Spleen (tissue), 11 donors: ENCODE data around the gene ASPG. TPM values are rescaled to one million over a fixed set of nuclear protein-coding genes. Genes with fewer than 3 reads are reported as not detected.

ENCODE experiments used
- DNase-seq: peaks from one replicate; pipeline ENCODE4 v3.0.0-alpha.2; 2020
- H3K27ac ChIP-seq, 8 donors: fragments of 200-600 bp; sonication (generic) in 7 of 8; 1 replicate in 4 of 8; 2 replicates in 4 of 8; pipeline versions ENCODE4 v1.5.0 to v1.8.0; 2016 to 2021; ENCODE audit warnings: inconsistent platforms in 4 of 8, mild to moderate bottlenecking in 4 of 8, moderate library complexity in 1 of 8
- H3K27me3 ChIP-seq, 7 donors: fragments of 200-600 bp; sonication (generic) in 6 of 7; replicated peaks in 1 of 7; 1 replicate in 4 of 7; 2 replicates in 3 of 7; pipeline versions ENCODE4 v1.5.0 to v1.8.0; 2016 to 2021; ENCODE audit warnings: inconsistent platforms in 3 of 7, mild to moderate bottlenecking in 1 of 7
- H3K36me3 ChIP-seq, 6 donors: fragments of 200-600 bp; sonication (generic) in 5 of 6; 1 replicate in 4 of 6; 2 replicates in 2 of 6; pipeline versions ENCODE4 v1.5.0 to v1.8.0; 2016 to 2021; ENCODE audit warnings: inconsistent platforms in 2 of 6
- H3K4me1 ChIP-seq, 6 donors: fragments of 200-600 bp; sonication (generic) in 5 of 6; 1 replicate in 3 of 6; 2 replicates in 3 of 6; pipeline versions ENCODE4 v1.5.0 to v1.8.0; 2016 to 2021; ENCODE audit warnings: inconsistent platforms in 3 of 6
- H3K4me3 ChIP-seq, 8 donors: fragments of 200-600 bp; sonication (generic) in 7 of 8; 1 replicate in 4 of 8; 2 replicates in 4 of 8; pipeline versions ENCODE4 v1.5.0 to v1.8.0; 2016 to 2021; ENCODE audit warnings: inconsistent platforms in 4 of 8, mild to moderate bottlenecking in 4 of 8, moderate library complexity in 2 of 8
- H3K9me3 ChIP-seq, 8 donors: fragments of 200-600 bp; sonication (generic) in 7 of 8; 1 replicate in 4 of 8; 2 replicates in 4 of 8; pipeline versions ENCODE4 v1.5.0 to v1.8.0; 2016 to 2021; ENCODE audit warnings: inconsistent platforms in 4 of 8
- CTCF ChIP-seq, 11 experiments: fragments of 200-600 bp in 7 of 11; fragments of 450-650 bp in 4 of 11; sonication (generic) in 4 of 11; IDR thresholded peaks in 8 of 11; conservative IDR thresholded peaks in 3 of 11; 1 replicate in 7 of 11; 2 replicates in 4 of 11; pipeline versions ENCODE4 v1.4.0 to v1.8.0; 2016 to 2021; ENCODE audit warnings: antibody characterized with exemption in 11 of 11, inconsistent platforms in 4 of 11, mild to moderate bottlenecking in 1 of 11
- POLR2A ChIP-seq, 3 donors: fragments of 450-650 bp; IDR thresholded peaks; one replicate each; pipeline ENCODE4 v1.5.1; 2017; ENCODE audit warnings: antibody characterized with exemption in 3 of 3, mild to moderate bottlenecking in 1 of 3
- POLR2AphosphoS5 ChIP-seq, 3 donors: sonication (generic); formaldehyde crosslinking; IDR thresholded peaks; one replicate each; pipeline ENCODE4 v1.5.1; 2017; ENCODE audit warnings: antibody characterized with exemption in 3 of 3
- WGBS, 5 donors: extraction: QIAGEN DNeasy Blood & Tissue Kit in 3 of 5; methylation state at CpG; one replicate each; pipeline versions ENCODE4 v1.1.5 to v1.1.7; 2013 to 2018; 5-methylcytosine and 5-hydroxymethylcytosine counted together
- intact Hi-C: fragments of 100-400 bp; cut with DNase I; formaldehyde crosslinking; loops from one replicate; pipeline ENCODE4 v1.15.0; 2023; ENCODE audit warnings: low total_unique reads
- polyA plus RNA-seq, 3 donors: library from polyadenylated mRNA; stranded (reverse); fragments of 200-250 nt; gene quantifications; one replicate each; pipeline ENCODE4 v1.2.1, GENCODE V29; 2013
- total RNA-seq, 7 donors: library from RNA; depleted of rRNA in 3 of 7; stranded (reverse); fragments of >200 nt in 3 of 7; fragmentation: NEBNext Ultra II Directional in 4 of 7; extraction: Animal tissue kit (Norgen Biotek cat#: 25700) in 4 of 7; gene quantifications; one replicate each; pipeline versions ENCODE4 v1.1.0 to v1.2.1, GENCODE V29; 2016 to 2021
- donor health status: healthy with polysubstance abuse.
- donor health status: DM: no; HTN: no; CAD: no; lungs with moderate emphysema.
- donor health status: DM: no; HTN: no; CAD: no.
- donor health status: Bipolar disorder and iron deficiency.
- donor health status: healthy.
- donor health status: DM: no; HTN: no; CAD: no.
- donor health status: DM: yes; HTN: yes; CAD: no.

ASPG gene
- total and polyA plus RNA-seq, 10 donors = 0.05 to 0.67 (median 0.26) TPM; not detected in 3

DNA sequence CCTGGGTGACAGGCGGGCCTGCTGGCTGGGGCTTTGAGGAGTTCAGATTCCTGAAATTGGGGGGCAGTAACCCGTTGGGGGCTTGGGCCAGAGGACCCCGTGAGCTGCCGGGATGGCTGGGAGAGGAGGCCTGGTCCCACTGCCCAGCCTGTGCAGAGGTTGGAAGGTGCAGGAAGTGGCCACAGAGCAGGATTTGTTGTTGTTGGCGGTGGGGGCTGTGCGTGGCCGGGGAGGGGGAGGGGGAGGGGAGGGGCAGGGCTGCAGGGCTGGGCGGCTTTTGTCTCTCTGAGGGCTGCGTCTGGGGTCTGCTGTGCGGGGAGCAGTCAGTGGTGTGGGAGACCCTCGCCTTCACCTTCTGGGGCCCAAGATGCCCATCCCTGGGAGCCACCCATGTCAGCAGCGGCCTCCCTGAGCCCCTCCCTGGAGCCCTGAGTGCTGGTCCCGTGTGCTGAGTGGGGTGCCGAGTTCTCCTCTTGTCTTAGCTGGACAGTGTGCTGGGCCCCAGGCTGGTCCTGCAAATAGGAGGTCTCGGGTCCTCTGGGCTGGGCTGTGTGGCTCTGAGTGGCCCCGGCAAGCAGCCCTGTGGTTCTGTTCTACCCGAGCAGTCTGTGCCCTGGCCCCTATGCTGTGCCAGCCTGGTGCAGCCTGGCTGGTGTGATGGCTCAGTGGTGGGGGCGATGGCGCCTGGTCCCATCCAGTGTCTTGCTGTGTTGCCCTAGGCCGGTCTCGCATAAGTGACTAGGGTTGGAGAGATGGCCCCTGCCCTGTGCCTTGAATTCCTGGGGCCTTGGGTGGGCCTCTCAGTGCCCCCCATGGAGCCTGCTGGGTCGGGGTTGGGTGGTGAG is 63.2 kb downstream of the ASPG start:
- peaks cover 0 to 65% (median 33%) of the 10 kb centered on the region in 6 donors for H3K4me1 ChIP-seq
- peaks cover 0 to 39% (median 0%) of the 10 kb centered on the region in 7 donors for H3K27me3 ChIP-seq
- intact Hi-C loops = no loop called here
- no peak for TF ChIP-seq POLR2AphosphoS5 (IDR thresholded peaks at IDR 0.05)
- no peak for TF ChIP-seq CTCF (IDR thresholded peaks at IDR 0.05 in 8 of 11, conservative IDR thresholded peaks at IDR 0.05 in 3 of 11)
- no peak for TF ChIP-seq POLR2A (IDR thresholded peaks at IDR 0.05)
- peak overlapping the region in 1 of 8 donors; percentile 26 for H3K27ac ChIP-seq
- peaks cover 0 to 13% (median 0%) of the 10 kb centered on the region in 6 donors for H3K36me3 ChIP-seq
- peak; percentile 65 for DNase-seq
- H3K4me3 ChIP-seq = no peak overlapping the region
- H3K9me3 ChIP-seq = no peaks in the 10 kb centered on the region
- WGBS, 5 donors = 70 to 80% (median 76%) methylated on average over 12 to 22 of the region's 22 CpGs

- DNase-seq = no peak
- 67 to 88% (median 83%) methylated on average over 3 to 11 of the region's 11 CpGs; no CpG with 5 or more reads in 1 of the 5 donors for WGBS, 5 donors
- Histone ChIP-seq H3K27ac (peak overlapping the region in 2 of 8 donors; percentile 26 to 46), H3K9me3 (no peaks in the 10 kb centered on the region), H3K36me3 (peaks cover 0 to 13% (median 0%) of the 10 kb centered on the region in 6 donors), H3K4me3 (no peak overlapping the region), H3K4me1 (peaks cover 0 to 65% (median 33%) of the 10 kb centered on the region in 6 donors), H3K27me3 (peaks cover 0 to 37% (median 0%) of the 10 kb centered on the region in 7 donors)
- no peak for TF ChIP-seq CTCF (IDR thresholded peaks at IDR 0.05 in 8 of 11, conservative IDR thresholded peaks at IDR 0.05 in 3 of 11)
- TF ChIP-seq POLR2A (IDR thresholded peaks at IDR 0.05) = no peak
- no peak for TF ChIP-seq POLR2AphosphoS5 (IDR thresholded peaks at IDR 0.05)
- intact Hi-C loops = no loop called here
These were observed 63.7 kb downstream of the ASPG start for GRCh38 chr14:104149278-104149595.

DNA sequence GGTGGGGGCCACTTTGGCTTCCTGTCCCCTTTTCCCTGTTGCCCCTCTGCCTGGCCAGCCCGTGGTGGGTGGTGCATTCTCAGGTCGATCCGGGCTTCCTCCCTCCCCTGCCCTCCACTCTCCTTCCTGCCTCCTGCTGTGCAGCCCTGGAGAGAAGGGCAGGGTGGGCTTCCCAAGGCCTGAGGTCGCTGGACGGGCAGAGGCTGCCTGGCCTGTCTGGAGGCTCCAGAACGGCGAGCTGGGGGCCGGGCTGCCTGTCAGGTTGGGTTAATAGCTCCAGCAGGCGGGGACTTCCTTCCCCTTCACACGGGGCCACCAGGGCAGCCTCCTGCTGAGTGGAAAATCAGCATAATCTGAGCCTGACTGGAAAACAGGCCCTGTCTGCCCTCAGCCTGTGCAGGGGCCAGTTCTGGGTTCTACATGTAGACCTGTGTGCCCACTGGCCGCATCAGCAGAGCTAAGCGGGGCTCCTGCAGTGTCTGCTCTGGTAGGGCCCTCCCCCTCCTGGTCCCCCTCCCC is 64.2 kb downstream of the ASPG start:
- Histone ChIP-seq H3K4me3 (peak overlapping the region in 1 of 8 donors; percentile 2), H3K9me3 (no peaks in the 10 kb centered on the region), H3K27me3 (peaks cover 0 to 37% (median 0%) of the 10 kb centered on the region in 7 donors), H3K27ac (peak overlapping the region in 2 of 8 donors; percentile 26 to 46), H3K4me1 (peaks cover 0 to 65% (median 33%) of the 10 kb centered on the region in 6 donors), H3K36me3 (peaks cover 0 to 13% (median 0%) of the 10 kb centered on the region in 6 donors)
- no peak for DNase-seq
- 7 to 17% (median 9%) methylated on average over 5 to 12 of the region's 12 CpGs for WGBS, 5 donors
- intact Hi-C loops = no loop called here
- peak in 2 of 3 donors; percentile 30 to 46 for TF ChIP-seq POLR2AphosphoS5 (IDR thresholded peaks at IDR 0.05)
- no peak for TF ChIP-seq POLR2A (IDR thresholded peaks at IDR 0.05)

- peaks cover 0 to 30% (median 0%) of the 10 kb centered on the region in 7 donors for H3K27me3 ChIP-seq
- H3K9me3 ChIP-seq = no peaks in the 10 kb centered on the region
- peak overlapping the region in 2 of 8 donors; percentile 26 to 46 for H3K27ac ChIP-seq
- intact Hi-C loops = no loop called here
- TF ChIP-seq CTCF (IDR thresholded peaks at IDR 0.05 in 8 of 11, conservative IDR thresholded peaks at IDR 0.05 in 3 of 11) (peak in 4 of 11 experiments; percentile 13 to 30 (median 22)), POLR2A (IDR thresholded peaks at IDR 0.05) (no peak), POLR2AphosphoS5 (IDR thresholded peaks at IDR 0.05) (no peak)
- peaks cover 0 to 65% (median 33%) of the 10 kb centered on the region in 6 donors for H3K4me1 ChIP-seq
- no peak overlapping the region for H3K4me3 ChIP-seq
- 39 to 56% (median 43%) methylated on average over 8 to 19 of the region's 19 CpGs for WGBS, 5 donors
- H3K36me3 ChIP-seq = peaks cover 0 to 13% (median 0%) of the 10 kb centered on the region in 6 donors
- DNase-seq = no peak
These were observed 64.9 kb downstream of the ASPG start for GRCh38 chr14:104150136-104151025.
